Epithelial cell of esophagus (primary cell): ENCODE results near the gene LRRC4B.
"Not testable (repeated sequence)": the region's sequence is repeated elsewhere in the genome, so short reads cannot be mapped to it uniquely, and the experiment has no call there.

Source experiments
- DNase-seq: peaks from one replicate; pipeline ENCODE4 v3.0.0; 2010; ENCODE audit warnings: low read depth
- H3K4me3 ChIP-seq: 2 replicates; pipeline ENCODE4 v1.5.1; 2011; ENCODE audit warnings: mild to moderate bottlenecking, low read length, control low read depth
- CTCF ChIP-seq: IDR thresholded peaks from 2 replicates; pipeline ENCODE4 v1.5.1; 2011; ENCODE audit warnings: low read depth, mild to moderate bottlenecking, low read length, control low read depth, inconsistent platforms; ENCODE audit not compliant: insufficient read depth; ENCODE audit errors: missing control alignments

LRRC4B gene

GRCh38 chr19:50475101-50475568, 93.1 kb downstream of the LRRC4B start:
- no peak overlapping the region for H3K4me3 ChIP-seq
- no peak for DNase-seq
- TF ChIP-seq CTCF: no peak

- not testable (repeated sequence) for H3K4me3 ChIP-seq, DNase-seq
These were observed 94.9 kb downstream of the LRRC4B start for GRCh38 chr19:50473336-50473735.

GRCh38 chr19:50468818-50469217, 99.4 kb downstream of the LRRC4B start:
- no peak overlapping the region for H3K4me3 ChIP-seq
- no peak for TF ChIP-seq CTCF

DNA sequence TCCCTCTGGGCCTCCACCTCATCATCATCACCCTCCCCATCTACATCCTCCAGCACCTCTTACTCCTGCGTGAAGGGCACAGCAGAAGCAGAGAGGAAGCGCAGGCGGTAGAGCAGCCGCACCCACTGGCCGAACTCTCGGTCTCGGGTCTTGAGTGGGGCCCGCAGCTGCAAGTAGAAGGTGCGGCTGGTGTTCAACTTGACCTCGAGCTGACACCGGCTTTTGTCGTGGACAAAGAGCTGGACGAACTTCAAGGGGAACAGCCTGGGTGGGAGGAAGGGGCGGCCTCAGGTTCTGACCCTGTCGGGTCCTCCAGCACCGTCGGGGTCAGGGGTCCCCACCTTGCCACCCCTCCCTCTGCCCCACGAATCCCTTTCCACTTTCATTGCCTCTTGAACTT, 100.7 kb downstream of the LRRC4B start:
- no peak for TF ChIP-seq CTCF
- H3K4me3 ChIP-seq: no peak overlapping the region

More at GRCh38 chr19:50468818-50469217, 99.4 kb downstream of the LRRC4B start:
- no peak for DNase-seq

More for the DNA sequence above, 100.7 kb downstream of the LRRC4B start:
- DNase-seq: no peak
